DND-41 (cell line): ENCODE results near the gene RAB4B.

Experiments
- CTCF ChIP-seq: IDR thresholded peaks from 2 replicates; pipeline ENCODE4 v1.5.1; 2012; ENCODE audit warnings: borderline replicate concordance, low read length, moderate library complexity, mild to moderate bottlenecking; ENCODE audit not compliant: poor library complexity, severe bottlenecking; ENCODE audit errors: extremely low read depth
- EZH2 ChIP-seq: IDR thresholded peaks from 3 replicates; pipeline ENCODE4 v1.6.1; 2012; ENCODE audit warnings: borderline replicate concordance, low read depth, mild to moderate bottlenecking, moderate library complexity, low read length, inconsistent platforms; ENCODE audit not compliant: severe bottlenecking

DNA sequence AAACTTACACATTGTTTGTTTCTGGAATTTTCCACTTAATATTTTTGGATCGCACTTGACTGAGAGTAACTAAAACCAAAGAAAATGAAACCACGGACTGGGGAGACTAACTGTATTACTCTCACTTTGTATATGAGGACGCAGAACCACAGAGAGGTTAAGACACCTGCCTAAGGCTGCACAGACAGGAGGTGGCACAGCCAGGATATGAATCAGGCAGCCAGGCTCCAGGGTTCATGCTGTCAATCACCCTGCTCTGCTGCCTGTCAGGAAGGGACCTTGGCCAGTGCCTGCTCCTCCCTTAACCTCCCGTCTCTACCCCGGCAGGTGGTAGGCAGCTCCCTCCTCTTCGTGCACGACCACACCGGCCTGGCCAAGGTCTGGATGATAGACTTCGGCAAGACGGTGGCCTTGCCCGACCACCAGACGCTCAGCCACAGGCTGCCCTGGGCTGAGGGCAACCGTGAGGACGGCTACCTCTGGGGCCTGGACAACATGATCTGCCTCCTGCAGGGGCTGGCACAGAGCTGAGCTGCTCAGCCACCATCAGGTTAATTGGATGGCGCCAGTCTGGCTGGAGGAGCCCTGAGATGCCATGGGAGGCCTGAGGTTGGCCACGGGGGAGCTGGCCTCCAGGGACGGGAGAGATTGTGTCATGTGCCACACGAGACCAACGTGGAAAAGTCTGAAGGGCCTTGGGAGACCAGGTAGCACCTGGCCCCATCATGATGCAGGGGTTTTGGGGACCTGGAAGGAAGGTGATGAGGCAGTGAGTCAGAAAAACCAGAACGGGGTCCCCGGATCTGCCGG lies 38.8 kb upstream of the RAB4B start:
- TF ChIP-seq CTCF (no peak), EZH2 (no peak)
